Coronary artery (tissue), 2 donors: Measurements from ENCODE around the gene TMEM235.

Experiments used
- DNase-seq: peaks from one replicate; pipeline ENCODE4 v3.0.0-alpha.2; 2017; ENCODE audit warnings: low spot score
- H3K27ac ChIP-seq, 2 donors: fragments of 200-600 bp; sonication (generic); one replicate each; pipeline ENCODE4 v1.5.1; 2016 to 2019
- H3K4me3 ChIP-seq: fragments of 200-600 bp; sonication (generic); 2 replicates; pipeline ENCODE4 v1.5.1; 2016; ENCODE audit warnings: mild to moderate bottlenecking, moderate library complexity
- CTCF ChIP-seq: fragments of 200-600 bp; sonication (generic); IDR thresholded peaks from one replicate; pipeline ENCODE4 v1.5.1; 2019; ENCODE audit warnings: antibody characterized with exemption

TMEM235 gene

DNA sequence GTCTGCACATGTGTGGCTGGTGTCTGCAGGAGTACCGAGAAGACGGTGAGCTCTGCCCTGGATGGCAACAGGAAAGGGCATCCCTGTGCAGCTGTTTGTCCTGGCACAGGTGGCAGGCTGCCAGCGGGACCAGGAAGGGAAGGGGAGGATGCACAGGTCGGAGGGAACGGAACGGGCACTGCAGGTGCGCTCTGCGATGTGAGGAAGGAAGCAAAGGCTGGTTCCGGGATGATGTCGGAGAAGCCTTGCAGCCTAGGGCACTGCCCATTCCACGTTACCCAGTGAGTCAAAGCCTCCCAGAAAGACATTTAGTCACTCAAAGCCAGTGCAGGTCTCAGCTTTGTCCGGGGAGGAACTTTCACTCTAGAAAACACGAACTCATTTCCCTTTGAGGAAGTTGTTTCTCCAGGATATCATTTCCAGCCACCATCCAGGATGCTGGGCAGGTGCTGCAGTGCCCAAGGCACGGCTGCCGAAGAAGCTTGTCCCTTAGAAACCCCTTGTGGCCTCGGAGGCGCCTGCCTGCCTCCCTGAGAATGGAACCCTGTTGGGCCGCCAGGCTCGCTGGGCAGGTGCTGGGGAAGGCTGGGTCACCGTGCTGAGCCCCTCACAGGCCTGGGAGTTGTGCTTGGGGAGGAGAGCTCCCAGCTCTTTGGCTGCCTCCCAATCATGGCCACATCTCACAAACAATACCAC is 4.5 kb upstream of the TMEM235 start:
- no peak for TF ChIP-seq CTCF
- H3K4me3 ChIP-seq = no peak overlapping the region
- no peak overlapping the region for H3K27ac ChIP-seq
- no peak for DNase-seq

- DNase-seq = no peak
- no peak overlapping the region for H3K27ac ChIP-seq
- H3K4me3 ChIP-seq = no peak overlapping the region
- no peak for TF ChIP-seq CTCF
Observed at GRCh38 chr17:78227455-78227916, 3.9 kb upstream of the TMEM235 start.

GRCh38 chr17:78228176-78228575 is 3.3 kb upstream of the TMEM235 start:
- TF ChIP-seq CTCF = no peak
- no peak overlapping the region for H3K27ac ChIP-seq
- DNase-seq = no peak

DNA sequence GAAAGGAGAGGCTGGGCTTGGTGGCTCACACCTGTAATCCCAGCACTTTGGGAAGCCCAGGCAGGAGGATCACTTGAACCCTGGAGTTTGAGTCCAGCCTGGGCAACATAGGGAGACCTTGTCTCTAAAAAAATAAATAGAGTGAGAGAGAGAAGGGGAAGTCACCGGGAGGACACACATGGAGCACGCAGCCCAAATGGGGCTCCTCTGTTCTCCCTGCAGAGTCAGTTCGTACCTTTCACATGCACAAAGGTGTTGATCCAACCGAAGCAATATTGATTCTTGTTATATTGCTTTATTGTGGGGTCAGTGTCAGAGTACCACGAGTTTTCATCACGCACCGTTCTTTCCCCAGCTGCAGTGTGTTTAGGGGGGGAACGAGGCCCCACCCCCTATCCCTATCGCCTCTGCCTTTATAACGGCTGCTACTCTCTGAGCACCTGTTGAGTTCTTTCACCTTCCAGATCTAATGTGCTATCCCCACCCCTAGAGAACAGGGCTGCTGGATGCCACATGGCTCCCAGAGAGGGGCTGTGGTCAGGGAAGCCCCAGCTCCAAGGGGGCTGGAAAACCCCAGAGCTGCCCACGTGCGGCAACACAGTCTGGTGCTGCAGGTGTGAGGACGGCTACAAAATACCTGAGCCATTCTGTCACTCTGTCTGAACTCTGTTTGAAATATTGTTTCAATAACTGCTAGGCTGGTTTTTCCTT is 1.0 kb upstream of the TMEM235 start:
- TF ChIP-seq CTCF = no peak
- no peak for DNase-seq
- H3K27ac ChIP-seq = no peak overlapping the region
- no peak overlapping the region for H3K4me3 ChIP-seq

More at GRCh38 chr17:78228176-78228575, 3.3 kb upstream of the TMEM235 start:
- no peak overlapping the region for H3K4me3 ChIP-seq

DNA sequence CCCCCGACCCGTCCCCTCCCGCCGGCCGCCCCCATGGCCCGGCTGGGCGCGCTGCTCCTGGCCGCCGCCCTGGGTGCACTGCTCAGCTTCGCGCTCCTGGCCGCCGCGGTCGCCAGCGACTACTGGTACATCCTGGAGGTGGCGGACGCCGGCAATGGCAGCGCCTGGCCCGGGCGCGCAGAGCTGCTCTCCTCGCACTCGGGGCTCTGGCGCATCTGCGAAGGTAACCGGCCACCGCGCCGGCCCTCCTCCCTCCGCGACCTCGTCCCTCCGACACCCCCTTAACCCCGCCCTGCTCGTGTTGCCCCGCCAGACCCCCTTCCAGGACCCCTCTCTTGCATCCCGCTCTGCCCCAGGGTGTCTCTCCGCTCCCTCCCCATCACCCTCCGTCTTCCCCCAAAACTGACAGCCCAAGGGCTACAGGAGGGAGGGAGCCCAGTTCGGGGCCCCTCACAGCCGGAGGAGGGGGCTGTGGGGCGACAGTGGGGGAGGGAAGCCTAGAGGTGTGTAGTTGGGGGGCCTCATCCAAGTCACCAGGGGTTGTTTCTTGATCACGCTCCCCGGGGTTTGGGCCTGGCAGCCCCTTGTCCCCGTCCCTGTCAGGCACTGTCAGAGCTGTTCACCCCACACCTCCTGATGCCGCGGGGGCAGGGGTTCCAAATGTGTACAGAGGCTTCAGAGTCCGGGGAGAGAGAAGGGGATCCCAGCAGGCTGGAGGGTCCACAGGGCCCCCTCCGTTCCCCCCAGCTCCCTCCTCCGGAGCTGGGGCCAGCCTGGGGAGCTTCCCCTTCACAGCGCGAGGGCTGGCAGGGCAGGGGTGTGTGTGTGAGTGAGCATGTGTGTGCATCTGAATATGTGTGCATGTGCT is 794 bp downstream of the TMEM235 start:
- DNase-seq = no peak
- Histone ChIP-seq H3K4me3 (peak overlapping the region; percentile 39), H3K27ac (no peak overlapping the region)
- no peak for TF ChIP-seq CTCF

DNA sequence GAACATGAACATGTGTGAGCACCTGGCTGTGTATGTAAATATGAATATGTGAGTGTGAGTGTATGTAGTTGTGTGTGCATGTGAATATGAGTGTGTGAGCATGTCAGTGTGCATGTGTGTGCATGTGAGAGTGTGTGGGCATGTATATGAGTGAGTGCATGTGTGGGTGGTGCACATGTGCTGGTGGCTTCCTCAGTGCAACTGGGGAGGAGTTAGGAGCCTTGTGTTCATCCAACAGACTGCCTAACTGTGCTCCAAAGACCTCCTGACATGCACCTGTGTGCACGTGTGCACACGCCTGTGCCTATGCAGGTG is 1.4 kb downstream of the TMEM235 start:
- TF ChIP-seq CTCF = no peak
- no peak for DNase-seq
- no peak overlapping the region for H3K4me3 ChIP-seq
- no peak overlapping the region for H3K27ac ChIP-seq
